MCF 10A (cell line): ENCODE measurements around the gene KIF3A. TPM values are rescaled to one million over a fixed set of nuclear protein-coding genes. Genes with fewer than 3 reads are reported as not detected.
"Not testable (repeated sequence)": the region's sequence is repeated elsewhere in the genome, so short reads cannot be mapped to it uniquely, and the experiment has no call there.

Experiments used
- BruUV-seq: library from RNA; stranded (reverse); fragments of 400-500 nt; replicated peaks from 2 replicates; lab custom pipeline; 2021; lab: Mats Ljungman, UMichigan
- CTCF ChIA-PET: fragments of 300-600 bp; sonication (Branson Sonifier 250); formaldehyde crosslinking; extraction: SDS; loops from one replicate; lab custom pipeline; 2021; ENCODE audit warnings: antibody characterized with exemption, inconsistent platforms; lab: Yijun Ruan, JAX
- POLR2A ChIA-PET: fragments of 300-600, 350-650 bp; sonication (Branson Sonifier 250); formaldehyde crosslinking; extraction: SDS; loops from one replicate; lab custom pipeline; 2020; ENCODE audit warnings: antibody characterized with exemption, inconsistent platforms; lab: Yijun Ruan, JAX
- DNase-seq: peaks from one replicate; pipeline ENCODE4 v3.0.0-alpha.2; 2018; ENCODE audit not compliant: unreplicated experiment
- H3K27ac Mint-ChIP-seq: one replicate; pipeline ENCODE4 v1.8.0; 2022; ENCODE audit warnings: mild to moderate bottlenecking, low read depth, mixed read lengths; ENCODE audit not compliant: unreplicated experiment
- H3K27me3 Mint-ChIP-seq: one replicate; pipeline ENCODE4 v1.8.0; 2022; ENCODE audit warnings: mixed read lengths; ENCODE audit not compliant: insufficient read depth, unreplicated experiment
- H3K36me3 Mint-ChIP-seq: one replicate; pipeline ENCODE4 v1.8.0; 2022; ENCODE audit warnings: mild to moderate bottlenecking, moderate library complexity, mixed read lengths; ENCODE audit not compliant: insufficient read depth, unreplicated experiment
- H3K4me1 Mint-ChIP-seq: one replicate; pipeline ENCODE4 v1.8.0; 2022; ENCODE audit warnings: mixed read lengths; ENCODE audit not compliant: insufficient read depth, unreplicated experiment
- H3K4me3 Mint-ChIP-seq: one replicate; pipeline ENCODE4 v1.8.0; 2022; ENCODE audit warnings: mild to moderate bottlenecking, moderate library complexity, mixed read lengths; ENCODE audit not compliant: unreplicated experiment
- H3K9me3 Mint-ChIP-seq: one replicate; pipeline ENCODE4 v1.8.0; 2022; ENCODE audit warnings: mixed read lengths; ENCODE audit not compliant: unreplicated experiment
- CTCF ChIP-seq: fragments of 200-600 bp; IDR thresholded peaks from one replicate; pipeline ENCODE4 v1.8.0; 2022; ENCODE audit warnings: antibody characterized with exemption, mild to moderate bottlenecking; ENCODE audit not compliant: unreplicated experiment
- intact Hi-C: fragments of 100-400 bp; cut with micrococcal nuclease; formaldehyde crosslinking; loops from 2 replicates; pipeline ENCODE4 v1.14.1; 2022
- total RNA-seq: library from RNA; stranded (reverse); gene quantifications from 2 replicates; pipeline ENCODE4 v1.2.3, GENCODE V29; 2022

The KIF3A gene
- total RNA-seq, 1 experiment from 2014 or later: 23.9 TPM

GRCh38 chr5:132708645-132709044, 28.7 kb downstream of the KIF3A start:
- Mint-ChIP-seq H3K9me3 (no peaks in the 10 kb centered on the region), H3K27me3 (no peaks in the 10 kb centered on the region), H3K36me3 (peaks cover 13% of the 10 kb centered on the region), H3K4me3 (no peak overlapping the region), H3K27ac (no peak overlapping the region), H3K4me1 (peaks cover 7% of the 10 kb centered on the region)
- no peak for DNase-seq
- POLR2A ChIA-PET: interaction anchor here (0.6 kb wide), 1 partner anchor 529 kb away, joined by 3 read pairs; no protein-coding TSS in a partner anchor
- intact Hi-C loops: no loop called here
- TF ChIP-seq CTCF: no peak
- CTCF ChIA-PET: interaction anchor here (0.6 to 1.6 kb wide), 8 partner anchors 27 to 183 kb away, joined by 3 to 6 read pairs (median 3); no protein-coding TSS in a partner anchor
- no TSS peak for BruUV-seq

GRCh38 chr5:132704875-132705274, 32.5 kb downstream of the KIF3A start:
- no peaks in the 10 kb centered on the region for H3K9me3 Mint-ChIP-seq
- intact Hi-C loops: no loop called here
- DNase-seq: peak; percentile 18
- BruUV-seq: no TSS peak
- H3K27ac Mint-ChIP-seq: no peak overlapping the region
- ChIA-PET POLR2A (interaction anchor here (0.5 to 2.6 kb wide), 4 partner anchors 9 to 536 kb away, joined by 3 to 11 read pairs (median 4); partner anchors contain the start of gene IL4), CTCF (interaction anchor here (0.7 to 1.3 kb wide), 4 partner anchors 11 to 204 kb away, joined by 3 to 4 read pairs (median 4); partner anchors contain the start of gene KIF3A)
- no peaks in the 10 kb centered on the region for H3K27me3 Mint-ChIP-seq
- TF ChIP-seq CTCF: no peak
- peaks cover 7% of the 10 kb centered on the region for H3K4me1 Mint-ChIP-seq
- H3K4me3 Mint-ChIP-seq: no peak overlapping the region
- H3K36me3 Mint-ChIP-seq: peaks cover 32% of the 10 kb centered on the region

- TF ChIP-seq CTCF: no peak
- TSS peak; percentile 13 for BruUV-seq
- intact Hi-C loops: no loop called here
- DNase-seq: no peak
- H3K27me3 Mint-ChIP-seq: no peaks in the 10 kb centered on the region
- H3K27ac Mint-ChIP-seq: no peak overlapping the region
- H3K4me3 Mint-ChIP-seq: no peak overlapping the region
- ChIA-PET CTCF (interaction anchor here (0.6 to 1.2 kb wide), 3 partner anchors 18 to 360 kb away, joined by 3 read pairs; no protein-coding TSS in a partner anchor), POLR2A (interaction anchor here (1.0 to 1.8 kb wide), 4 partner anchors 8 to 114 kb away, joined by 3 to 11 read pairs (median 4); no protein-coding TSS in a partner anchor)
- H3K36me3 Mint-ChIP-seq: peaks cover 44% of the 10 kb centered on the region
- peaks cover 6% of the 10 kb centered on the region for H3K4me1 Mint-ChIP-seq
- H3K9me3 Mint-ChIP-seq: peaks cover 8% of the 10 kb centered on the region
Measured at GRCh38 chr5:132695956-132696355, 41.4 kb downstream of the KIF3A start.

GRCh38 chr5:132692632-132692967, 44.7 kb downstream of the KIF3A start:
- no peak overlapping the region for H3K4me3 Mint-ChIP-seq
- CTCF ChIA-PET: no interaction called here
- H3K27me3 Mint-ChIP-seq: no peaks in the 10 kb centered on the region
- H3K9me3 Mint-ChIP-seq: peaks cover 8% of the 10 kb centered on the region
- intact Hi-C loops: no loop called here
- POLR2A ChIA-PET: no interaction called here
- no peak overlapping the region for H3K27ac Mint-ChIP-seq
- H3K4me1 Mint-ChIP-seq: peaks cover 6% of the 10 kb centered on the region
- DNase-seq: no peak
- peaks cover 11% of the 10 kb centered on the region for H3K36me3 Mint-ChIP-seq
- no peak for TF ChIP-seq CTCF
- BruUV-seq: no TSS peak

GRCh38 chr5:132691755-132692631, 45.4 kb downstream of the KIF3A start:
- H3K27ac Mint-ChIP-seq, BruUV-seq, H3K4me1 Mint-ChIP-seq, H3K36me3 Mint-ChIP-seq, H3K27me3 Mint-ChIP-seq, DNase-seq, intact Hi-C loops, H3K9me3 Mint-ChIP-seq, H3K4me3 Mint-ChIP-seq: not testable (repeated sequence)
- POLR2A ChIA-PET: interaction anchor here (0.6 kb wide), 2 partner anchors 46 to 88 kb away, joined by 3 to 4 read pairs; partner anchors contain the start of gene KIF3A
- CTCF ChIA-PET: interaction anchor here (0.6 kb wide), 2 partner anchors 51 to 1034 kb away, joined by 4 read pairs; no protein-coding TSS in a partner anchor
